Smooth muscle cell (in vitro differentiated cells): Measurements from ENCODE around the gene RRP15. TPM values are rescaled to one million over a fixed set of nuclear protein-coding genes. Genes with fewer than 3 reads are reported as not detected.
A peak's percentile ranks its signal among the peaks of the same experiment; 100 is the strongest.

Source experiments
- DNase-seq: peaks from one replicate; lab custom pipeline; 2025; ENCODE audit not compliant: unreplicated experiment; lab: John Stamatoyannopoulos, UW
- H2AFZ ChIP-seq: fragments of 200-600 bp; sonication (generic); 2 replicates; pipeline ENCODE4 v1.6.0; 2016; ENCODE audit warnings: antibody characterized with exemption, low read depth, mild to moderate bottlenecking
- H3F3A ChIP-seq: fragments of 200-600 bp; sonication (generic); 2 replicates; pipeline ENCODE4 v1.6.0; 2017; ENCODE audit warnings: antibody characterized with exemption, low read depth
- H3K27ac ChIP-seq: fragments of 200-600 bp; sonication (generic); 2 replicates; pipeline ENCODE4 v1.5.1; 2016; ENCODE audit warnings: low read depth, mild to moderate bottlenecking
- H3K27me3 ChIP-seq: fragments of 200-600 bp; sonication (generic); 2 replicates; pipeline ENCODE4 v1.6.1; 2016; ENCODE audit warnings: low read depth, mild to moderate bottlenecking
- H3K36me3 ChIP-seq: fragments of 200-600 bp; sonication (generic); 2 replicates; pipeline ENCODE4 v1.5.1; 2016; ENCODE audit warnings: low read depth
- H3K4me1 ChIP-seq: fragments of 200-600 bp; sonication (generic); 2 replicates; pipeline ENCODE4 v1.5.1; 2016; ENCODE audit warnings: low read depth
- H3K4me2 ChIP-seq: fragments of 200-600 bp; sonication (generic); 2 replicates; pipeline ENCODE4 v1.6.0; 2016; ENCODE audit warnings: mild to moderate bottlenecking
- H3K4me3 ChIP-seq: fragments of 200-600 bp; sonication (generic); 2 replicates; pipeline ENCODE4 v1.5.1; 2016; ENCODE audit warnings: mild to moderate bottlenecking
- H3K79me2 ChIP-seq: fragments of 200-600 bp; sonication (generic); 2 replicates; pipeline ENCODE4 v1.6.0; 2016; ENCODE audit warnings: low read depth, mild to moderate bottlenecking
- H3K9ac ChIP-seq: fragments of 200-600 bp; sonication (generic); 2 replicates; pipeline ENCODE4 v1.6.0; 2016; ENCODE audit warnings: low read depth
- H3K9me3 ChIP-seq: fragments of 200-600 bp; sonication (generic); replicated peaks from 2 replicates; pipeline ENCODE4 v1.5.1; 2016; ENCODE audit warnings: low read depth
- H4K20me1 ChIP-seq: fragments of 200-600 bp; sonication (generic); 2 replicates; pipeline ENCODE4 v1.6.0; 2016; ENCODE audit warnings: low read depth
- CTCF ChIP-seq: fragments of 200-600 bp; sonication (generic); IDR thresholded peaks from 2 replicates; pipeline ENCODE4 v1.5.1; 2017; ENCODE audit warnings: borderline replicate concordance, mild to moderate bottlenecking, antibody characterized with exemption; ENCODE audit not compliant: insufficient read depth, poor library complexity, severe bottlenecking
- WGBS: methylation state at CpG from one replicate; pipeline ENCODE4 v1.1.7; 2016; ENCODE audit warnings: low lambda C conversion rate; 5-methylcytosine and 5-hydroxymethylcytosine counted together
- polyA plus RNA-seq: library from polyadenylated mRNA; unstranded; fragments of >200 nt; fragmentation: Nextera tagmentation; extraction: Ambion mirVana; gene quantifications from 2 replicates; pipeline ENCODE4 v1.2.1, GENCODE V29; 2016
- total RNA-seq: library from RNA; depleted of rRNA; stranded (reverse); fragments of >200 nt; gene quantifications from 2 replicates; pipeline ENCODE4 v1.2.3, GENCODE V29; 2014

The RRP15 gene
- total RNA-seq (6.6 and 6.9 TPM in 2 replicates), polyA plus RNA-seq (13.2 and 20.0 TPM in 2 replicates)

GRCh38 chr1:218284917-218285635 lies at the start of gene RRP15:
RRP15 (plus strand) TSS chr1:218285293; CDS start chr1:218285317, 24 bp downstream.
- Histone ChIP-seq H3K4me3 (peak within 1 kb of the TSS; percentile 77), H3K9ac (peak within 1 kb of the TSS; percentile 72)
- no peak for TF ChIP-seq CTCF

GRCh38 chr1:218242171-218242570 lies 42.9 kb upstream of the RRP15 start:
- Histone ChIP-seq H3K36me3 (no peaks in the 10 kb centered on the region), H4K20me1 (no peaks in the 10 kb centered on the region), H3K4me1 (no peaks in the 10 kb centered on the region), H3F3A (no peaks in the 10 kb centered on the region), H2AFZ (no peak overlapping the region), H3K4me2 (no peak overlapping the region), H3K79me2 (no peaks in the 10 kb centered on the region), H3K9ac (no peak overlapping the region), H3K4me3 (no peak overlapping the region), H3K9me3 (no peaks in the 10 kb centered on the region), H3K27ac (no peak overlapping the region), H3K27me3 (no peaks in the 10 kb centered on the region)
- no peak for TF ChIP-seq CTCF
- DNase-seq = no peak
- 78% methylated on average over 3 of the region's 3 CpGs for WGBS

More at GRCh38 chr1:218284917-218285635, at the start of gene RRP15:
- Histone ChIP-seq H3K27ac (peak within 1 kb of the TSS; percentile 60), H3F3A (no peaks in the 10 kb centered on the region), H3K4me1 (peaks cover 17% of the 10 kb centered on the region), H3K4me2 (peak within 1 kb of the TSS; percentile 99), H2AFZ (peak within 1 kb of the TSS; percentile 85), H3K27me3 (no peaks in the 10 kb centered on the region), H4K20me1 (no peaks in the 10 kb centered on the region), H3K79me2 (peaks cover 43% of the 10 kb centered on the region), H3K9me3 (no peaks in the 10 kb centered on the region), H3K36me3 (no peaks in the 10 kb centered on the region)
- DNase-seq = peak; percentile 56
- under 1% methylated on average over 45 of the region's 45 CpGs for WGBS

GRCh38 chr1:218247339-218247738 lies 37.8 kb upstream of the RRP15 start:
- no peak overlapping the region for H3K9ac ChIP-seq
- H3K36me3 ChIP-seq = no peaks in the 10 kb centered on the region
- no peaks in the 10 kb centered on the region for H3K4me1 ChIP-seq
- no peak for DNase-seq
- TF ChIP-seq CTCF = no peak
- H3K9me3 ChIP-seq = no peaks in the 10 kb centered on the region
- no peaks in the 10 kb centered on the region for H3K27me3 ChIP-seq
- H4K20me1 ChIP-seq = no peaks in the 10 kb centered on the region
- no peaks in the 10 kb centered on the region for H3F3A ChIP-seq
- no peak overlapping the region for H2AFZ ChIP-seq
- no peaks in the 10 kb centered on the region for H3K79me2 ChIP-seq
- H3K4me3 ChIP-seq = no peak overlapping the region
- no peak overlapping the region for H3K4me2 ChIP-seq
- H3K27ac ChIP-seq = no peak overlapping the region
